Activated T-helper 1 cell treated with Interleukin-2 at 50 U/mL for 16 hours (primary cell): ENCODE results near the gene BDH1.
"Not testable (repeated sequence)": the region's sequence is repeated elsewhere in the genome, so short reads cannot be mapped to it uniquely, and the experiment has no call there.

Experiments used
- DNase-seq: peaks from one replicate; pipeline ENCODE4 v3.0.0-alpha.2; 2020; ENCODE audit warnings: low read depth

BDH1 gene

DNA sequence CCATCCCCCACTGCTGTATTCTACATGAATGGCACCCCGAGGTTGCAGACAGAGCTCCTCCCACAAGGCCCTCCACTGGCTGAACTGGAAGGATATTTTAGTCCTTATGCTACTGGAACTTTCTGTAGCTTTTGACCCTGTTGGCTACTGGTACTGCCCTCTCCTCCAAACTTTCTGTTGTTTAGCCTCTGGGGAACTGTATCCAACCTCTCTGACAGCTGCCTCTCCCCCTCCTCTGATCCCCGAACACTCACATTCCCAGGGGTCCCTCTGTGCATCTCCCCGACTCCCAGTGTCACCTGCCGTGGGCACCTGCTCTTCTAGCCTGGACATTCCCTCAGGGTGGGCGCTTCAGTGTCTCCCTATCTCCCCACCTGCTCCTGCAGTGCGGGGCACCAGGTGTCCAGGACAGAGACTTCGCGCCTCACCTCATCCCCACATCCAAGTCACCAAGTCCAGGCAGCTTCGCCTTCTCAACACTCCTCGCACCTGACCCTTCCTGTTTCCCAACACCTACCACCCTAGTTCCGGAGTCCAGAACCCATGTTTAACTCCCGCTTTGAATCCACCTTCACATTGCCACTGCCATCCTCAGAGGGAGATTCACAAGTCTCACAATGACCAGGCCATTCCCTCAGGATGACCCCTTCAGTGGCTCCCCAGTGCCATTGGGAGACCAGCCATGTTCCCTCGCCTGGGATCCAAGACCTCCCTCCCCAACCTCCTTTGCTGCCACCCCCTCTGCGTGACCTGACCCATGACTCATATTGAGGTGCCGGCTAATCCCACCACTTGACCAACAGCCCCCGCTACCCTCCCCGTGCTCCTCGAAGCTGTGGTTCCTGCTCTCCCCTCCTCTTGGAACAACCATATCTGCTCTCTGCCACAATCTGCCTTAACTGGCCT is 34.2 kb downstream of the BDH1 start:
- no peak for DNase-seq

DNA sequence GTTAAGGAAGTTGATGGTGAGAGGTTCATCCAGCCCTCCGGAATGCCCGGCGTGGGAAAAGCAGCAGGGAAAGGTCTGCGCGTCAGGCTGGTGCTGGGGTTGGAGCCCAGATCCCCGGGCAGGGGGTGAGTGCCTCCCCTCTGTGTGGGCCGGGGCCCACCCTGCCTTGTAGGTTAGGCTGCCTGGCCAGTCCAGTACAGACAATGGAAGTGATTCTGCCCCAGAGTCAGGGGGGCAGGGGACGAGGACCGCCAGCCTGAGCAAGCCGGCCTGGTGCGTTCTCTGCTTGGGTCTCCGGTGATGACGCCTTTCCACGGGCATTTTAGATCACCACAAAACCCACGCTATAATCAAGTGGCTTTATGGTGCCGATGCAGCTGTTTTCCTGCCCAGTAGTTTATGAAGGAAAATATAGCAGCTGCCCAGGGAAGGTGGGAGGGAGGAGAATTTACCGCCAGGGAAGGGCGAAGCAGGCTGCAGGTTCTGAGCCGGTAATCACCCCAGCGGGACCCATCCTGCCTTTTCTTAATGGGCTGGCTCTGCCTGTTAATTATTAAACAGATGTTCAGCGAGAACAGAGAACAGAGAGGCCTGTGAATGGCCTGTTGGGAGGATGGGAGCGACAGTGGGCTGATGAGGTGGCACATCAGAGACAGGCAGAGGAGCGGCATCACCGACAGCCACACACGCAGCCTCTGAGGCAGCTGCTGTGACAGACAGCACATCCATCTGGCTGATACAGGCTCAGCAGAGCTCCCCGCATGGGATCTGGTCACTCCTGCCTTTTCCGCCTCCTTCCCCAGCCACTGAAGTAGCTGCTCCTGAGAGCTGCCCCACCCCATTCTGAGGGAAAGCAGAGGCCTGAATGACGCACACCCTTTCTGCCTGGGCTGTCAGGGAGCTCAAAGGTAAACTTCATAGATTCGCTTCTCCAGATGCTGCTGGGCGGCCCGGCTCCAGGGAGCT is 35.2 kb downstream of the BDH1 start:
- no peak for DNase-seq

DNA sequence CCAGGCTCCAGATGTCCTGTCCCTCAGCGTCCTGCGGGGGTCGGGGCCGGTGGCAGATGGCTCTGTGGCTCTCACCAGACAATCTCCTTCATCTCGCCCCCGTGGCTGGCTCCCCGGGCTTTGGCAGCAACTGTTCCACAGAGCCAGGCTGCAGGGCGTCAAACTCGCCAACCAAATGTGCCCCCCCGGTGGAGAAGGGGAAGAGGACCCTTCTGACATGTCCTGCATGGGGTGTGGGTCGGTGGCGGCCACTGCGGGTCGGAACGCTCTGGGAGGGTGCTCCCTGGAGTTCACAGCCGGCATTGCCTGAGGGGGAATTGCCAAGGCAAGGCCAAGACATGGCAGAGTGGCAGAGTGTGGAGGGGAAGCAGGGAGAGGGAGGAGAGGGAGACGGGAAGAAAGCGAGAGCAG is 36.0 kb downstream of the BDH1 start:
- no peak for DNase-seq

DNA sequence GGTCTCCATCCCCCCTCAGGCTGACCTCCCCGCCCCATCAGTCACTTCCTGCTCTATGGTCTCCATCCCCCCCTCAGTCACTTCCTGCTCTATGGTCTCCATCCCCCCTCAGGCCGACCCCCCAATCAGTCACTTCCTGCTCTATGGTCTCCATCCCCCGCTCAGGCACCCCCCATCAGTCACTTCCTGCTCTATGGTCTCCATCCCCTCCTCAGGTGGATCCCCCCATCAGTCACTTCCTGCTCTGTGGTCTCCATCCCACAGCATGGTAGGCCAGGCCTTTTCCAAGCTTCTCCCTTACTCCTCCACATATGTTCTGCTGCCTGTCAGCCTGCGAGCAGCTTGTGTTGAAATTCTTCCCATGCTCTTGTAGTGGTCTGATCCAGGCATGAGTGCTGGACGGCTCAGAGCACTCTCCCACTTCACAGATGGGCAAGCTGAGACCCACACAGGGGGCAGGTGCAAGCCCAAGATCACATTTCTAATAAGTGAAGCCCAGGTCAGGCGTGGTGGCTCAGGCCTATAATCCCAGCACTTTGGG is 36.8 kb downstream of the BDH1 start:
- no peak for DNase-seq

DNA sequence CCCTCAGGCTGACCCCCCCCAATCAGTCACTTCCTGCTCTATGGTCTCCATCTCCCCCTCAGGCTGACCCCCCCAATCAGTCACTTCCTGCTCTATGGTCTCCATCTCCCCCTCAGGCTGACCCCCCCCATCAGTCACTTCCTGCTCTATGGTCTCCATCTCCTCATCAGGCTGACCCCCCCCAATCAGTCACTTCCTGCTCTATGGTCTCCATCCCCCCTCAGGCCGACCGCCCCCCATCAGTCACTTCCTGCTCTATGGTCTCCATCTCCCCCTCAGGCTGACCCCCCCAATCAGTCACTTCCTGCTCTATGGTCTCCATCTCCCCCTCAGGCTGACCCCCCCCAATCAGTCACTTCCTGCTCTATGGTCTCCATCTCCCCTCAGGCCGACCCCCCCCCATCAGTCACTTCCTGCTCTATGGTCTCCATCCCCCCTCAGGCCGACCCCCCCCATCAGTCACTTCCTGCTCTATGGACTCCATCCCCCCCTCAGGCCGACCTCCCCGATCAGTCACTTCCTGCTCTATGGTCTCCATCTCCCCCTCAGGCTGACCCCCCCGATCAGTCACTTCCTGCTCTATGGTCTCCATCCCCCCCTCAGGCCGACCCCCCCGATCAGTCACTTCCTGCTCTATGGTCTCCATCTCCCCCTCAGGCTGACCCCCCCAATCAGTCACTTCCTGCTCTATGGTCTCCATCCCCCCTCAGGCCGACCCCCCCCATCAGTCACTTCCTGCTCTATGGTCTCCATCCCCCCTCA is 37.7 kb downstream of the BDH1 start:
- not testable (repeated sequence) for DNase-seq

DNA sequence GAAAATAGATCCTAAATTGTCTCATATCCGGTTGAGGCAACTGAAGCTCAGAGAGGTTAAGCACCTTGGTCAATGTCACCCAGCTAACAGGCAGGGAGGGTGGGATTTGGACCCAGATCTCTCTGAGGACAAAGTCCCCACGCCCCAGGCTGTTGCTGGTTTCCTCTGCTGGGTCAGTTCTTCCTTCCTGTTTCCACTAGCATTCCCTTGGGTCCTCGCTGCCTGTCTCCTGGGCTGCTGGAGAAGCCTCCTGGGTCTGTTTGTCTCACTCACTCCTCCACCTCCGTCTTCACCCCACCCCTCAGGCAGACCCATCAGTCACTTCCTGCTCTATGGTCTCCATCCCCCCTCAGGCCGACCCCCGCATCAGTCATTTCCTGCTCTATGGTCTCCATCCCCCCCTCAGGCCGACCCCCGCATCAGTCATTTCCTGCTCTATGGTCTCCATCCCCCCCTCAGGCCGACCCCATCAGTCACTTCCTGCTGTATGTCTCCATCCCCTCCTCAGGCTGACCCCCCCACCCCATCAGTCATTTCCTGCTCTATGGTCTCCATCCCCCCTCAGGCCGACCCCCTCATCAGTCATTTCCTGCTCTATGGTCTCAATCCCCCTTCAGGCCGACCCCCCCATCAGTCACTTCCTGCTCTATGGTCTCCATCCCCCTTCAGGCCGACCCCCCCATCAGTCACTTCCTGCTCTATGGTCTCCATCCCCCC is 38.7 kb downstream of the BDH1 start:
- not testable (repeated sequence) for DNase-seq

DNA sequence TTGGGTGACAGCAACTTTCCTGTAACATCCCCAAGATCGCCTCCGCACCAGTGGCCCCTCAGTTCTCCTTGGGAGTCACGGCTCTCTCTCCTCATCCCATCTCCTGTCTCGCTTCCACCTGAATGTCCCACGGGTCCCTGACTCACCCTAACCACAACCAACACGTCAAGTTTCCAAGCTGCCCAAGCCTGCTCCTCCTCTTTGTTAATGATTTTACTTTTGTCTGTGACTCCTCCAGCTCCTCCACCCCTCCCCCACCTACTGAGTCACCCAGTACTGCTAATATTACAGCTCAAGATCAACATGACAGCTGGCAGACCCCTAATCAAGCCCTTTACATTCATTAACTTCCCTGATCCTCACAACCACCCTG is 39.3 kb downstream of the BDH1 start:
- DNase-seq = no peak

DNA sequence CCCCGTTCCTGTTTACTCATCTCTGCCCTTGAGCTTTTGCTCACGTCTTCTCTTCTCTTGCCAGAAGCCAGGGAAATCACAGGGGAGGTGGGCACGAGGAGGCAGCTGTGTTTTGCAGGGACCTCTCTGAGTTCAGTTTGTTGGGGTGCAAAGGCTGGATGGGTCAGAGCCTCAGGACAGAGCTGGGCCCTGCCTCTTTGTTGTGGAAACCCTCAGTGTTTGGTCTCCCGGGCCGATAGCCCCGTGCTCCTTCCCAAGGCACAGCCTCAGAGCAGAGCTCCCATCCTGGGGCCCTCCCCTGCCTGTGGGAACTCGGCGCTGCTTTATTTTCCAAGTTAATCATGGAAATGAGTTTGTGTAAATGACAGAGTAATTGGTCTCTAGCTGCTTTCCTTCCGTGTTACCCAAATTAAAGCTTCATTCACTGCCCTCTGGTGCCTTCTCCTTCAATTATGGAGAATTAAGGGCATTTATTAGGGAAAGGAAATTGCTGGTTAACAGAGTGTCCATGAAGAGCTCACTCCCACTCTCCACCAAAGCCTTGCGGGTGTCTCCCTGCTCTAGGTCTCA is 40.9 kb downstream of the BDH1 start:
- DNase-seq = no peak

DNA sequence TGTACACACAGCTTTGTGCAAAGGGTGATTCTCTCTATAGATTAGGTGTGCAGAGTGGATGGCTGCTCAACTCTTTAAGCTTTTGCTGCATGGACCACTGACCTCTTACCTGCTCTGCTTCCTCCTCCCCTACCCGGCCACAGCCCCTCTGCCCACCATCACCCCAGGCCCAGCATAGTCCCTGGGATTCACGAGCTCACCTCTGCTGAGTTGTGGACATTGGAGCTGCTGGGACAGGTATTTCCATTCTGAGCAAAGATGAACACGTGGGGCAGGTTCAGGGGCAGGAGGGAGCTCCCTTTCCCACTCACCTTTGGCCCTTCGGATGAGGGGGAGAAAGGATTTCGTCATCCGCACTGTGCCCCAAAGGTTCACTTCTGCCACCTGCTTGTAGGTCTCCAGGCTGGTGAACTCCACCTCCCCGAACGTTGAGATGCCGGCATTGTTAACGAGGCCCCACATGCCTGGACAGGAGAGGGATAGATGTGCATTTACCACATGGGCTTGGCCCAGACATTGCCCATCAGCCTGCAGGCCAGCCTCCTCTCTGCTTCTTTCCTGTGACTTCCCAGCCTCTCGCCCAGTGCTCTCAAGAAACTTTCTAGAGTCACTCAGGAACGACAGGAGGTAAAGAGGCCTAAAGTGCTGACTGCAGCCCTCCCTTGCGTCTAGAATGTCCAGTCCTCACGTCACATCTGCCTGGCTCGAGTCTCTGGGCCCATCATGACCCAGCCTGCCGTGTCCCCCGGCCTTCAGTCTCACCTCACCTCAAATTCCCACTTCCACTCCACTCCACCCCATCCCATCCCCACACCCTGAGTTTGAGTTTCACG is 41.6 kb downstream of the BDH1 start:
- no peak for DNase-seq

DNA sequence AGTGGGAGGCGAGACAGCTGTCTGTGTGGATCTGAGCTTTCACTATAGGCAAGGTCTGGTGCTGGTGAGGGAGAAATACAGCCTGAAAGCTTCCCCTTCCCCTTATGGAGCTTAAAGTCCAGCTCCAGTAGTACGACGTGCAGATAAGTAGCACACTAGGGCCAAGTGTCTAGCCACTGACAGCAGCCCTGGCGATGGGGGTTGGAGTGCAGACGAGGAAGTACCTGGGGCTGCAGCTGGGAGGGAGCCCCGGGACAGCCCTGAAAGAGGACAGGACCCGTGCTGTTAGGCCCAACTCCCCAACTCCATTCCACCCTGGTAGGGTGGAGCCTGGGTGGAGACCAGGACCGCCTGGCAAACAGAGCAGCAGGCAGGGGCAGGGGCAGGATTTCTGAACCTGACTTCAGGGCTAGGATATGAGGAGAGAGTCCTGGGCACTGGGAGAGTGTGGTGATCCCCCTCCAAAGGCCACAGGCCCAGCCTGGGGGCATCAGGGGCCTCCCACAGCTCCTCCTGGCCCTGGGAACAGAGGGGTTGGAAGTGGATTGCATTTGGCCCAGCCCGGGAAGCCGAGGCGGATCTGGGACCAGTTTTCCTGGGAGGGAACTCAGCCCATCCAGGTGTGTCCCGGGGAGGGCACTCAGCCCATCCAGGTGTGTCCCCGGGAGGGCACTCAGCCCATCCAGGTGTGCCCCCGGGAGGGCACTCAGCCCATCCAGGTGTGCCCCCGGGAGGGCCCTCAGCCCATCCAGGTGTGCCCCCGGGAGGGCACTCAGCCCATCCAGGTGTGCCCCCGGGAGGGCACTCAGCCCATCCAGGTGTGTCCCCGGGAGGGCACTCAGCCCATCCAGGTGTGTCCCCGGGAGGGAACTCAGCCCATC is 42.8 kb downstream of the BDH1 start:
- DNase-seq = no peak

DNA sequence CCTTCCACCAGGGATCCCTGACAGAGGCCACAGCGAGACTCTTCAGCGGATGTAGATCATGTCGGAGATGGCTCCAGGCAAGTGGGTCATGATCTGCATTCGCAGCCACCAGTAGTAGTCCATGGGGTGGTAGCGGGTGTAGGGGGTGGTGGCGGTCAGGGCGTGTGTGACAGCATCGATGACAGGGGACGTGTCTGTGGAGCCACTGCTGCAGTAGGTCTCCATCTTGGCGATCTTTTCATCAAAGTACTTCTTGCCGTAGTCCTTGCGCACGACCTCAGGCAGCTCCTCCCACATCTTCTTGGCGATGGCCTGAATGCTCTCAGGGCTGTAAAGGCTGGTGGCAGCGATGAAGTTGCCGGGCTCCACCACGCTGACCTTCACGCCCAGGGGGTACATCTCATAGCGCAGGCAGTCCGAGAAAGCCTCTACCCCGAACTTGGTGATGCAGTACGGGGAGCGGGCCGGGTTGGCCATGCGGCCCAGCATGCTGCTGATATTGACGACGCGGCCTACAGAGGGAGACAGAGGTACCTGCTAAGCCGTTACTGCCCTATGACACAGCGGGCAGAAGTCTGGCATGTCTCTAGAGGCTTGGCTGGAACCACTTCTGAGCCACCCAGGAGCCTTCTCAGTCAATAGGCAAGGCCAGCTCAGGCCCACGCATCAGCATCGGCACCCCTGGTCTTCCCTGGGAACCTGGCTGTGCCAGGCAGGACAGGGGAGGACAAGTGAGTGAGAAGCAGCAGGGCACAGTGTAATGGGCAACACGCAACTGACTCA is 43.7 kb downstream of the BDH1 start:
- no peak for DNase-seq

DNA sequence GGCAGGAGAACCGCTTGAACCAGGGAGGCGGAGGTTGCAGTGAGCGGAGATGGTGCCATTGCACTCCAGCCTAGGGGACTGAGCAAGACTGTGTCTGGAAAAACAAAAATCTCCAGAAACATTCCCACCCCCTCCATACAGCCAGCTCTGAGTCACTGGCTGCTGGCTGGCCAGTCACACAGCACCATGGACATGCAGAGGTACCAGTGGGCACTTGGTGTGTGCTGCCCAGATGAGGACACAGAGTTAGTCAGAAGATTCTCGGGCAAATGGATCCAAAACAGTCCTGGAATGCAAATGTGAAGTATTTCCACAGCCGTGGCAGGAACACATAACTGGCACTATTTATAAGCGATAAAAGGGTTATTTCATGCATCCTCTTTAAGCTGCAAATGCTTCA is 44.6 kb downstream of the BDH1 start:
- no peak for DNase-seq

DNA sequence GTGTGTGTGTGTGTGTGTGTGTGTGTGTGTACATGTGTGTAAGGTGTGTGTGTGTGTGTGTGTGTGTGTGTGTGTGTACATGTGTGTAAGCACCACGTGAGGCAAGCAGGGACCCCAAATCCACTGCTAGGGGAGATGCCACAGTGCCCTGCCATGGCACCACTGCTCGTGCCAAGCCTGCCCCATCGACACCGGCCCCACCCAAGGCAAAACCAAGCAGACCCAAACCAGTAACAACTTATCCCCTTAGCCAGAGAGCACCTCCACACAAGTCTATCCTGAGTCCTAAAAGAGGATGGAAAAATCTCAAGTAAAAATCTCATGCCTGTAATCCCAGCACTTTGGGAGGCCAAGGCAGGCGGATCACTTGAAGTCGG is 45.1 kb downstream of the BDH1 start:
- no peak for DNase-seq

DNA sequence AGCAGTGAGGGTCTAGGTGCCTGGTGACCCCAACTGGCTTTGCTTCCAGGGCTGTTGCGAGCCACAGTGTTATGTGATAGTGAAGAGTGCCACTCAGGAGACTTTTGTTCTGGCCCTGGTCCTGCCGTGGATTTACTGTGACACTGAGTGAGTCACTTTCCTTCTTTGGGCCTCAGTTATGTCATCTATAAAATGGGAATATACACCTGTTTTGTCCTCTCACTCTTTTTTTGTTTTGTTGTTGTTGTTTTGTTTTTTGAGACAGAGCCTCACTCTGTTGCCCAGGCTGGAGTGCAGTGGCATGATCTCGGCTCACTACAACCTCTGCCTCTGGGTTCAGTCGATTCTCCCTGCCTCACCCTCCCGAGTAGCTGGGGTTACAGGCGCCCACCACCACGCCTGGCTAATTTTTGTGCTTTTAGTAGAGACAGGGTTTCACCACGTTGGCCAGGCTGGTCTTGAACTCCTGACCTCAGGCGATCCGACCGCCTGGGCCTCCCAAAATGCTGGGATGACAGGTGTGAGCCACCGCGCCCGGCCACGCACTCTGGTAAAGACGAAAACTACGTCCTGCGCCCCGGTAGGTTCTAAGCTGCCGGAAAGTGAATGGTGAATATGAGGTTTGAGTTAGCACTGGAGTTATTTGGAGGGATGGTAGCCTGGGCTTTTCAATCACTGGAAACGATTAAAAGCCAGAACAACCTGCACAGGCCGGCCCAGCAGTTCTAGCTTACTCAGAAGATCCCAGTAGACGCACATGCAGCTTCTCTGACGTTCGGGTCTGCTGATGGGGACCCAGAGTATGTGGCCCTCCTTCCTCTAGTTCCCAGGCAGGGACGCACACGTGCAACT is 46.6 kb downstream of the BDH1 start:
- DNase-seq = no peak

DNA sequence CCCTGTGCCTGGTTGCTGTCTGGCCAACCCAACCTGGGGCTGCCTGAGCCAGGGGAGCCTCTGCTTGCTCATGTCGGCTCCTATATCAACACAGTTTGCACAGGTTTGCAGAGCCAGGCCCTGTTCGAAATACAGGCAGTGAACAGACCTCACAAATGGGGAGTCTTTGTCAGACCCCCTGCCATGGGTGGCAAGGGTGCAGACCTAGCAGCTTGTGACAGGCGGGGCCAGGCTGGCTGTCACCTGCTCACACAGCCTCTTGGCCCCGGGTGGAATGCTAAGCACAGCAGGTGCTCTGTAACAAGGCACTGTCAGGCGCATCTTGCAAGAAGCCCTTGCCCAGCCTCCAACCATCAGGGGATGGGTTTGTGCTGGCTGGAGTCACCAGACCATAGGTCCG is 47.3 kb downstream of the BDH1 start:
- DNase-seq = no peak

DNA sequence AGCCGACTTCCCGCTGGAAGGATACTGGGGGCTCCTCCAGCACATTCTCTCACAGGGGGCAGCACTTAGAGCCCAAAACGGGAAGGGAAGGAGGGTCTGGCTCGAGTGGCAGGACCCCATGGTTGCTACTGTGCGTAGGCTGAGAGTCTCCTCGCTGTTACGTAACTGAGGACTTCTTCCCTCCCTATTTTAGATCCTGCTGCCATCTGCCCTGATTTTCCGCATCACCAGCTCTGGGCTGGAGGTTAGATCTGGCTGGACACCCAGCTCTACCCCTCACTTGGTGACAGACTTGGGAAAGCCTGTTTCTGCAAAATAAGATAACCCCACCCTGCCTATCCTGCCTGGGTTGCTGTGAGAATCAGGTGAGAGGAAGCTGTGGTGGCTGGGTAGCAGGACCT is 47.7 kb downstream of the BDH1 start:
- DNase-seq = no peak

DNA sequence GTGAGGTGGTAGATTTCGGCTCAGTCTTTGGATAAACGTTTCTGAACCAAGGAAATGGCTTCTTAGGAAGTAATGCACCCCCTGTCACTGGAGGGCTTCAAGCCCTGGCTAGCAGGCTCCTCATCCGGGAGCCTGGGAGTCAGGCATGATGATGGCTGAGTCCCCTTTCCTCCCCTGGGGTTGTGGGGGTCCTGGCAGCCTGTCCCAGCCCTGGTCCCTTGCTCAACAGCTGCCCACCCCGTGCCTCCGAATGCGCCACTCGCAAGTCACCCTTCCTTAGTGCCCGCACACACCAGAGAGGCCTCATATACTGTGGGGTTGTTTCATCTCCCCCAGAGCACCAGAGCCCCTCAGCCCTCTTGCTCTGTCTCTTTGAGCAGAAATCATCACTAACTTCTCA is 48.2 kb downstream of the BDH1 start:
- DNase-seq = no peak
